Ascending aorta (tissue), 2 donors: ENCODE measurements around the gene VSTM2L. TPM values are rescaled to one million over a fixed set of nuclear protein-coding genes. Genes with fewer than 3 reads are reported as not detected.
A peak's percentile ranks its signal among the peaks of the same experiment; 100 is the strongest.

Experiments used
- DNase-seq, 2 donors: peaks; one replicate each; pipeline ENCODE4 v3.0.0-alpha.2; 2019; ENCODE audit warnings: low spot score in 2 of 2
- H3K27ac ChIP-seq, 2 donors: fragments of 200-600 bp; sonication (generic); one replicate each; pipeline ENCODE4 v1.5.1; 2016 to 2017; ENCODE audit warnings: mild to moderate bottlenecking in 1 of 2
- H3K27me3 ChIP-seq: fragments of 200-600 bp; sonication (generic); one replicate; pipeline ENCODE4 v1.5.1; 2017
- H3K36me3 ChIP-seq, 2 donors: fragments of 200-600 bp; sonication (generic); one replicate each; pipeline ENCODE4 v1.5.1; 2016
- H3K4me1 ChIP-seq, 2 donors: fragments of 200-600 bp; sonication (generic); one replicate each; pipeline ENCODE4 v1.5.1; 2016 to 2017; ENCODE audit warnings: mild to moderate bottlenecking in 1 of 2
- H3K4me3 ChIP-seq, 2 donors: fragments of 200-600 bp; sonication (generic); one replicate each; pipeline ENCODE4 v1.5.1; 2016 to 2017; ENCODE audit warnings: mild to moderate bottlenecking in 1 of 2
- H3K9me3 ChIP-seq, 2 donors: fragments of 200-600 bp; sonication (generic); one replicate each; pipeline ENCODE4 v1.5.1; 2016
- CTCF ChIP-seq, 3 experiments: fragments of 200-600 bp in 2 of 3; fragments of 450-650 bp in 1 of 3; sonication (generic) in 2 of 3; IDR thresholded peaks; one replicate each; pipeline ENCODE4 v1.5.1; 2016 to 2019; ENCODE audit warnings: antibody characterized with exemption in 3 of 3, mild to moderate bottlenecking in 1 of 3, moderate library complexity in 1 of 3
- intact Hi-C: fragments of 100-400 bp; cut with DNase I; formaldehyde crosslinking; loops from one replicate; pipeline ENCODE4 v1.15.1; 2023
- total RNA-seq: library from RNA; depleted of rRNA; stranded (reverse); fragments of >200 nt; gene quantifications from one replicate; pipeline ENCODE4 v1.1.0, GENCODE V29; 2016

Gene VSTM2L
- total RNA-seq, 1 donor from 2014 or later, result 1.1 TPM

DNA sequence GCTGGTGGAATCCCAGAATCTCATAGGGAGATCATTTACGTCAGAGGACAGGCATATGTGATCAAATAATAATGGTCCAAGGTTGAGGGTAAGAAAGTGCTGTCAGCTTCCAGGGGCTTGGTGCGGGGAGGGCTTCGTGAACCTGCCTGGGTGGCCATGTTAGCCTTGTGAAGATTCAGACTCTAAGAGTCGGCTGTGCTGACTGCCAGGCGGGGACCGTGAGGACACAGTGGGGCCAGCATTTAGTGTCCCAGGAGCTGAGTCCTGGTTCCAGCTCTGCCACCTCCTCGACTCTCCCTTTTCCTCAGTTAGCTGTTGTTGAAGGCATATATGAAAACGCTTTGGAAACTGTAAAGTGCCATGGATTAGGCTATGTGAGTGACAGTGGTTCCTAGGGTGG is 33.5 kb downstream of the VSTM2L start:
- no peaks in the 10 kb centered on the region for H3K27me3 ChIP-seq

DNA sequence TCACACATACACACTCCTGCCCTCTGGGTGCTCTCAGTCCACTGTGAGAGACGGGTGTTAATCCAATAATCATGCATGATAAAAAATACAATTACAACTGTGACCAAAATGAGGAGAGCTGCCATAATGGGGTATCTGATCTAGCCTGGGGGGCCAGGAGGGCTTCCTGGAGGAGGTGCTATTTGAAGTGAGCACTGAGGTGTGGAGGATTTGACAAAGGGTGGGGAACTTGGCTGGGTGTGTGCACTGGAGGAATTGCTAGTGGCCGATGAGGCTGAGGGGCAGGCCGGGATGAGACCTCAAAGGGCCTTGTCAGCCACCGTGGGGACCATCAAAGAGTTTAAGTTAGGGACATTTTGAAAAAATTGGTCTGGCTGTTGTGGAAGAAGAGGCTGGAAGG is 34.8 kb downstream of the VSTM2L start:
- Histone ChIP-seq H3K27ac (no peak overlapping the region), H3K9me3 (no peaks in the 10 kb centered on the region), H3K36me3 (no peaks in the 10 kb centered on the region), H3K4me3 (no peak overlapping the region), H3K27me3 (no peaks in the 10 kb centered on the region), H3K4me1 (no peaks in the 10 kb centered on the region)
- DNase-seq, result no peak
- TF ChIP-seq CTCF (IDR thresholded peaks at IDR 0.05), result no peak
- intact Hi-C loops, result no loop called here

More for the DNA sequence above, 33.5 kb downstream of the VSTM2L start:
- Histone ChIP-seq H3K36me3 (no peaks in the 10 kb centered on the region), H3K27ac (no peak overlapping the region), H3K9me3 (no peaks in the 10 kb centered on the region), H3K4me3 (no peak overlapping the region), H3K4me1 (no peaks in the 10 kb centered on the region)
- intact Hi-C loops, result no loop called here
- no peak for DNase-seq
- TF ChIP-seq CTCF (IDR thresholded peaks at IDR 0.05), result no peak

GRCh38 chr20:37938181-37938750 is 35.3 kb downstream of the VSTM2L start:
- intact Hi-C loops, result no loop called here
- H3K27me3 ChIP-seq, result no peaks in the 10 kb centered on the region
- no peaks in the 10 kb centered on the region for H3K4me1 ChIP-seq
- H3K27ac ChIP-seq, result no peak overlapping the region
- H3K4me3 ChIP-seq, result no peak overlapping the region
- DNase-seq, result no peak
- H3K9me3 ChIP-seq, result no peaks in the 10 kb centered on the region
- no peak for TF ChIP-seq CTCF (IDR thresholded peaks at IDR 0.05)
- no peaks in the 10 kb centered on the region for H3K36me3 ChIP-seq

- DNase-seq, result peak in 1 of 2 donors; percentile 37
These were observed 36.0 kb downstream of the VSTM2L start for GRCh38 chr20:37938954-37939353.

GRCh38 chr20:37939701-37940560 is 37.0 kb downstream of the VSTM2L start:
- peak in 1 of 2 donors; percentile 42 for DNase-seq
- Histone ChIP-seq H3K4me1 (no peaks in the 10 kb centered on the region), H3K4me3 (no peak overlapping the region), H3K27ac (no peak overlapping the region), H3K27me3 (no peaks in the 10 kb centered on the region), H3K9me3 (no peaks in the 10 kb centered on the region), H3K36me3 (no peaks in the 10 kb centered on the region)
- no peak for TF ChIP-seq CTCF (IDR thresholded peaks at IDR 0.05)
- intact Hi-C loops, result no loop called here

More at GRCh38 chr20:37938954-37939353, 36.0 kb downstream of the VSTM2L start:
- TF ChIP-seq CTCF (IDR thresholded peaks at IDR 0.05), result no peak
- Histone ChIP-seq H3K9me3 (no peaks in the 10 kb centered on the region), H3K27ac (no peak overlapping the region), H3K4me1 (no peaks in the 10 kb centered on the region), H3K4me3 (no peak overlapping the region), H3K36me3 (no peaks in the 10 kb centered on the region), H3K27me3 (no peaks in the 10 kb centered on the region)
- intact Hi-C loops, result no loop called here
